GM12891 (cell line): ENCODE results near the gene RFC5.

Experiments used
- PAX5 ChIP-seq: IDR thresholded peaks from 2 replicates; pipeline ENCODE4 v1.6.1; 2011; ENCODE audit warnings: low read length, moderate library complexity, mild to moderate bottlenecking; ENCODE audit not compliant: insufficient read depth, severe bottlenecking
- POLR2A ChIP-seq: IDR thresholded peaks from 2 replicates; pipeline ENCODE4 v1.6.1; 2011; ENCODE audit warnings: low read depth, low read length, control low read depth

DNA sequence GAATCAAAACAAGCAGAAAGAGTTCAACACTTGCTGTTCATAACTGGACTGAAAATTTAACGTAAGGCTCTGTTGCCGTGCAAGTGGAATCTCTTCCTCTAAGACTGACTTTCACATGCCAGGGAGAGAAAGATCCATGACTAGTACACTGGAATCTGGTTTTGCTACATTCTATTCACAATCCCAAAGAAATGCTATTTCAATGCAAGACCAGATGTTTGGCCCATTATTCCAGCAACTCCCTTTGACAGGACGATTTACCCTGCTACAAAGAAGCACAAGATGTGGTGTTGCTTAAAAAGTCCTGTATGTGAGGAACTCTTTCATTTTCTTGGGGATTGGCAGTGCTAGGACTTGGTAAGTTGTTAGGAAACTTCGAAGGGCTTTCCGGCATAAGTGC is 17.4 kb downstream of the RFC5 start:
- TF ChIP-seq PAX5 (no peak), POLR2A (0 out of 2 replicates have a peak, but pooled peaks have one; percentile 12)
